Fibroblast of mammary gland (primary cell): ENCODE data around the gene FOXI1.

Source experiments
- DNase-seq: peaks from one replicate; pipeline ENCODE4 v3.0.0-alpha.2; 2010; ENCODE audit warnings: low read depth
- H3K4me3 ChIP-seq: 2 replicates; pipeline ENCODE4 v1.5.1; 2011; ENCODE audit warnings: low read depth, mild to moderate bottlenecking, low read length, moderate library complexity; ENCODE audit not compliant: control insufficient read depth
- CTCF ChIP-seq: conservative IDR thresholded peaks from 2 replicates; pipeline ENCODE4 v1.5.1; 2011; ENCODE audit warnings: low read depth, low read length, inconsistent platforms; ENCODE audit not compliant: control insufficient read depth, insufficient read depth

FOXI1 gene

GRCh38 chr5:170117736-170118135, 12.0 kb downstream of the FOXI1 start:
- DNase-seq = no peak
- no peak overlapping the region for H3K4me3 ChIP-seq
- TF ChIP-seq CTCF = no peak

- TF ChIP-seq CTCF = no peak
- peak; percentile 80 for DNase-seq
- H3K4me3 ChIP-seq = no peak overlapping the region
Observed at GRCh38 chr5:170120576-170120975, 14.9 kb downstream of the FOXI1 start.

- no peak for TF ChIP-seq CTCF
- peak; percentile 56 for DNase-seq
- no peak overlapping the region for H3K4me3 ChIP-seq
Observed at GRCh38 chr5:170121321-170121720, 15.6 kb downstream of the FOXI1 start.

- no peak for DNase-seq
- no peak overlapping the region for H3K4me3 ChIP-seq
- no peak for TF ChIP-seq CTCF
Observed at GRCh38 chr5:170126061-170126460, 20.4 kb downstream of the FOXI1 start.

GRCh38 chr5:170126626-170127025, 20.9 kb downstream of the FOXI1 start:
- no peak for TF ChIP-seq CTCF
- no peak overlapping the region for H3K4me3 ChIP-seq
- no peak for DNase-seq

- no peak for TF ChIP-seq CTCF
- no peak overlapping the region for H3K4me3 ChIP-seq
- DNase-seq = no peak
Observed at GRCh38 chr5:170131235-170131634, 25.5 kb downstream of the FOXI1 start.

- no peak overlapping the region for H3K4me3 ChIP-seq
- DNase-seq = peak; percentile 80
- TF ChIP-seq CTCF = no peak
Observed at GRCh38 chr5:170132269-170132975, 26.7 kb downstream of the FOXI1 start.
